ENCODE data around the gene NXPE2.
A peak's percentile ranks its signal among the peaks of the same experiment; 100 is the strongest.

NXPE2 gene

DNA sequence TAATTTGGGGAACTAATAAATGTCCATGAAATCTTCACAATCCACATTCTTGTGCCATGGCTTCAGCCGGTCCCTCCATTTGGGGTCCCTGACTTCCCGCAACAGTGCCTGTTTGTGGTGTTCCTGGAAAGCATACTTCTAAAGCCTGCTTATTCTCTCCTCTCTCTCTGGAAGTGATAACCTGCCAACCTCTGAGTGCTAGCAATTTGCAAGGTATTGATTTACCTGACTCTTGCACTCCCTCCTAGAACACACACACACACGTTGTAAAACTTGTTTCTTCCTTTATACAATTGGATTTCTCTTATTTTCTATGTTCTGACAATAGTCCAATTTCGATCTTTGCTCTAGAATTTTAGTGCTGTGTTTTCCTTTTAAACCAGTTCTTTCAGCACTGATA lies 58.5 kb downstream of the NXPE2 start:
- Histone ChIP-seq H3K27me3 (ENCODE audit: control insufficient read depth, insufficient read depth, low read length) (no peaks in the 10 kb centered on the region), H3K27ac (no peak overlapping the region), H3K4me1 (no peaks in the 10 kb centered on the region), H2AFZ (no peak overlapping the region), H3K4me3 (ENCODE audit: low read depth, low read length) (no peak overlapping the region), H3K9me3 (ENCODE audit: control insufficient read depth, low read length) (no peaks in the 10 kb centered on the region), H3K4me2 (ENCODE audit: low read length) (no peak overlapping the region), H3K36me3 (ENCODE audit: control insufficient read depth, insufficient read depth, low read length) (no peaks in the 10 kb centered on the region), H3K9ac (no peak overlapping the region), H3K79me2 (no peaks in the 10 kb centered on the region)
- TF ChIP-seq CTCF (IDR thresholded peaks at IDR 0.05): no peak

DNA sequence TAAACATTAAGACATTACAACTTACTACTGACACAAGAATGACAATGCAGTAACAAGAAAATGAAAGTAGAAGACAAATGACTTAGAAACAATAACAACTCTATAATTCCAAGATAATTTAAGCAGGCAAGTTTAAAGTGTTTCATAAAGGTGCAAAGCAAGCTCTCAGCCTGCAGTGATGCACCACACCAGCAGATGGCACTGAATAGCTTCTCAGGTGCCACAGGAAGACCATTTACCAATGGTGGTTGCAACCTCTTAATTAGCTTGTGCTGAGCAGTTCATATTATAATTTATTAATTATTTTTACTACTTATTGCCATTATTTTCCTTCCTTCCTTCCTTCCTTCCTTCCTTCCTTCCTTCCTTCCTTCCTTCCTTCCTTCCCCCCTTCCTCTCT lies 60.6 kb downstream of the NXPE2 start:
- H3K79me2 ChIP-seq: no peaks in the 10 kb centered on the region
- H3K4me2 ChIP-seq (ENCODE audit: low read length): no peak overlapping the region
- no peaks in the 10 kb centered on the region for H3K4me1 ChIP-seq
- no peak overlapping the region for H3K9ac ChIP-seq
- H3K27ac ChIP-seq: no peak overlapping the region
- no peaks in the 10 kb centered on the region for H3K36me3 ChIP-seq (ENCODE audit: control insufficient read depth, insufficient read depth, low read length)
- H3K9me3 ChIP-seq (ENCODE audit: control insufficient read depth, low read length): no peaks in the 10 kb centered on the region
- H2AFZ ChIP-seq: no peak overlapping the region
- H3K4me3 ChIP-seq (ENCODE audit: low read depth, low read length): no peak overlapping the region
- no peaks in the 10 kb centered on the region for H3K27me3 ChIP-seq (ENCODE audit: control insufficient read depth, insufficient read depth, low read length)
- peak; percentile 56 for TF ChIP-seq CTCF (IDR thresholded peaks at IDR 0.05)

DNA sequence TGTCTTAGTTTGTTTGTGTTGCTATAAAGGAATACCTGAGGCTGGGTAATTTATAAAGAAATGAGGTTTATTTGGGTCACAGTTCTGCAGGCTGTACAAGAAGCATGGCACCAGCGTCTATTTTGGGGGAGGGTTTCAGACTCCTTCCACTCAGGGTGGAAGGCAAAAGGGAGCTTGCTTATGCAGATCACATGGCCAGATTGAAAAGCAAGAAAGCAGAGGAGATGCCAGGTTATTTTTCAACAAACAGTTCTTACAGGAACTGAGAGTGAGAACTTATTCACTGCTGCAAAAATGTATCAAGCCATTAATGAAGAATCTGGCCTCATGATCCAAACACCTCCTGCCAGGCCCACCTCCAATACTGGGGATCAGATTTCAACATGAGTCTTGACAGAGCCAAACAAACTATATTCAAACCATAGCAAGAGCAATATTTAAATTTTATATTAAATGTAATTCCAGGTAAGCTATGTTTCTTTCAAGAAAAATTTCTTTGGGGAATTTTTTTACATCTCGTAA lies 66.9 kb downstream of the NXPE2 start:
- Histone ChIP-seq H3K4me1 (no peaks in the 10 kb centered on the region), H3K79me2 (no peaks in the 10 kb centered on the region), H2AFZ (no peak overlapping the region), H3K27ac (no peak overlapping the region), H3K36me3 (ENCODE audit: control insufficient read depth, insufficient read depth, low read length) (no peaks in the 10 kb centered on the region), H3K9me3 (ENCODE audit: control insufficient read depth, low read length) (no peaks in the 10 kb centered on the region), H3K4me3 (ENCODE audit: low read depth, low read length) (no peak overlapping the region), H3K4me2 (ENCODE audit: low read length) (no peak overlapping the region), H3K27me3 (ENCODE audit: control insufficient read depth, insufficient read depth, low read length) (no peaks in the 10 kb centered on the region), H3K9ac (no peak overlapping the region)
- TF ChIP-seq CTCF (IDR thresholded peaks at IDR 0.05): no peak

DNA sequence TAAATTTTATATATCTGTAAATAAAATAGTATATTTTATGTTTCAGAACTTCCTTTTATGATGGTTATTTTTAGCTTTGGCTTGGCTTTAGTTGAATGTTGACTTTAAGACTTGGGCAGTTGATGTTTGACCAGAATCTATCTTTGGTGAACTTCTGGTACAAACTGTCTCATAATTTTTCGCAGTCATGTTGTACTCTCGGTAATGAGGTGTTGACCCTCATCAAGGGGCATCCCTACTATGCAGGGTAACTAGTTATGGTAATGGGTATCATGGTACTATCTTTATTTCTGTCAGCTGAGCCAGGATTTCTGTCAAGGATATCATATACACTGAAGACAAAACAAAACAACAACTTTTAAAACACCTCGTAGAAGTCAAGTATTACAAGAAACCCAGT lies 67.7 kb downstream of the NXPE2 start:
- H3K27me3 ChIP-seq (ENCODE audit: control insufficient read depth, insufficient read depth, low read length): no peaks in the 10 kb centered on the region
- H3K9me3 ChIP-seq (ENCODE audit: control insufficient read depth, low read length): no peaks in the 10 kb centered on the region
- TF ChIP-seq CTCF (IDR thresholded peaks at IDR 0.05): no peak

More for the DNA sequence above, 67.7 kb downstream of the NXPE2 start:
- H3K4me3 ChIP-seq (ENCODE audit: low read depth, low read length): no peak overlapping the region
- H3K4me2 ChIP-seq (ENCODE audit: low read length): no peak overlapping the region
- H3K4me1 ChIP-seq: no peaks in the 10 kb centered on the region
- no peaks in the 10 kb centered on the region for H3K36me3 ChIP-seq (ENCODE audit: control insufficient read depth, insufficient read depth, low read length)
- no peaks in the 10 kb centered on the region for H3K79me2 ChIP-seq
- H3K27ac ChIP-seq: no peak overlapping the region
- H3K9ac ChIP-seq: no peak overlapping the region
- no peak overlapping the region for H2AFZ ChIP-seq
